ENCODE results near the gene ABCD4. TPM values are rescaled to one million over a fixed set of nuclear protein-coding genes. Genes with fewer than 3 reads are reported as not detected.

Gene ABCD4
- total RNA-seq, 1 experiment from 2014 or later: 46.7 TPM

DNA sequence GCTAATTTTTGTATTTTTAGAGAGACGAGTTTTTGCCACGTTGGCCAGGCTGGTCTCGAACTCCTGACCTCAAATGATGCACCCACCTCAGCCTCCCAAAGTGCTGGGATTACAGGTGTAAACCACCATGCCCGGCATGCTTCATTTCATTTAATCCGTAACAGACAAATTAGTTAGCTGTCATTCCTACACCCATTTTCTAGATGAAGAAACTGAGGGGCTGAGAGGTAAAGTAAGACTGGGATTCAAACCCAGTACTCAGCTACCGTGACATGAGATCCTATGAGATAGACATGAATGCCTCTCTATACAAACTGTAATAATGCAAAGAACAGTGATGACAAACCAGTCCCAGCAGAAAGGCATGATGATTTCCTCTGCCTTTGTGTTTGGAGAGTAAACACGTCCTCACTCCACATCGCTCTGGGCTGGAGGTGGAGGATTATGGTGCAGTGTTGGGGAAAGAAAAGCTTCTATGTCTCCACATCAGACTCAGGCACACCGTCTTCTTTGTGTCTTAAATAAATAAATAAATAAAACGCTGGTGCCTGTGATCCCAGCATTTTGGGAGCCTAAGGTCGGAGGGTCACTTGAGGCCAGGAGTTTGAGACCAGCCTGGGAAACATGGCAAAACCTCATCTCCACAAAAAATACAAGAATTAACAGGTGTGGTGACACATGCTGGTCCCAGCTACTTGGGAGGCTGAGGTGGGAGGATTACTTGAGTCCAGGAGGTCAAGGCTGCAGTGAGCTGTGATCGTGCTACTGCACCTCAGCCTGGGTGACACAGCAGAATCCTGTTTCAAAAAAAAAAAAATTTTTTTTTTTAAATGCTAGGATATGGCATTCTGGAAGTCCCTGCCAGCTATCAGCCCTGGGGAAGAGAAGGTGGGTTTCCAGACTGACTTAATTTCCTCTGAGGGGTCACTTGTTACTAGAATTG is 53.0 kb downstream of the ABCD4 start:
- H3K36me3 ChIP-seq (ENCODE audit: insufficient read depth, low read length, poor library complexity, severe bottlenecking): no peaks in the 10 kb centered on the region
- no peaks in the 10 kb centered on the region for H3K4me1 ChIP-seq (ENCODE audit: insufficient read depth, low read length, poor library complexity, severe bottlenecking)
- CTCF ChIA-PET: no interaction called here
- H3K27me3 ChIP-seq (replicated peaks; ENCODE audit: insufficient read depth, low read depth, low read length, poor library complexity): no peaks in the 10 kb centered on the region
- no peak overlapping the region for H3K27ac ChIP-seq (ENCODE audit: low read depth, low read length, poor library complexity, severe bottlenecking)
- DNase-seq (ENCODE audit: low spot score): no peak
- H3K4me3 ChIP-seq (ENCODE audit: low read depth, low read length, poor library complexity, severe bottlenecking): no peak overlapping the region
- no peaks in the 10 kb centered on the region for H3K9me3 ChIP-seq (ENCODE audit: low read depth, low read length, poor library complexity, severe bottlenecking)
- intact Hi-C loops (cut with micrococcal nuclease; ENCODE audit: unreplicated experiment): loop anchor here (5.0 kb wide), 1 partner anchor 32 kb away; no protein-coding TSS in a partner anchor
- POLR2A ChIA-PET (ENCODE audit: low non-redundant PET): no interaction called here
- BruUV-seq (replicated peaks): no TSS peak
- TF ChIP-seq EZH2 (IDR thresholded peaks at IDR 0.05; ENCODE audit: borderline replicate concordance, low read depth, low read length, poor library complexity, severe bottlenecking): no peak
- TF ChIP-seq, protein P1, sequence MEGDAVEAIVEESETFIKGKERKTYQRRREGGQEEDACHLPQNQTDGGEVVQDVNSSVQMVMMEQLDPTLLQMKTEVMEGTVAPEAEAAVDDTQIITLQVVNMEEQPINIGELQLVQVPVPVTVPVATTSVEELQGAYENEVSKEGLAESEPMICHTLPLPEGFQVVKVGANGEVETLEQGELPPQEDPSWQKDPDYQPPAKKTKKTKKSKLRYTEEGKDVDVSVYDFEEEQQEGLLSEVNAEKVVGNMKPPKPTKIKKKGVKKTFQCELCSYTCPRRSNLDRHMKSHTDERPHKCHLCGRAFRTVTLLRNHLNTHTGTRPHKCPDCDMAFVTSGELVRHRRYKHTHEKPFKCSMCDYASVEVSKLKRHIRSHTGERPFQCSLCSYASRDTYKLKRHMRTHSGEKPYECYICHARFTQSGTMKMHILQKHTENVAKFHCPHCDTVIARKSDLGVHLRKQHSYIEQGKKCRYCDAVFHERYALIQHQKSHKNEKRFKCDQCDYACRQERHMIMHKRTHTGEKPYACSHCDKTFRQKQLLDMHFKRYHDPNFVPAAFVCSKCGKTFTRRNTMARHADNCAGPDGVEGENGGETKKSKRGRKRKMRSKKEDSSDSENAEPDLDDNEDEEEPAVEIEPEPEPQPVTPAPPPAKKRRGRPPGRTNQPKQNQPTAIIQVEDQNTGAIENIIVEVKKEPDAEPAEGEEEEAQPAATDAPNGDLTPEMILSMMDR (conservative IDR thresholded peaks at IDR 0.05; ENCODE audit: low read depth, low read length): no peak

DNA sequence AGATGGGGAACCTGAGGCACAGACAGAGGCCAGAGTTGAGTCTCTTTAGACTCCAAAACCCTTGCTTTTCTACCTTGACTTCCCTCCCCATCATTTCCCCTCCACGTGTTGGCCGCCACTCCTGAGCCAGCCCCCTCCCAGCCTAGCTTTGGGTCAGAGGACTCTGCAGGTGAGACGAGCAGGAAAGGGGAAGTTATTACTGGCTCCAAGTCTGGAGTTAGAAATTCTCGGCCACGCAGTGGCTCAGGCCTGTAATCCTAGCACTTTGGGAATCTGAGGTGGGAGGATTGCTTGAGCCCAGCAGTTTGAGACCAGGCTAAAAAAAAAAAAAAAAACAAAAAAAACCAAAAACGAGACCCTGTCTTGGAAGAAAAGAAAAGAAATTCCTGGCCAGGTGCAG is 54.7 kb downstream of the ABCD4 start:
- no peaks in the 10 kb centered on the region for H3K4me1 ChIP-seq (ENCODE audit: insufficient read depth, low read length, poor library complexity, severe bottlenecking)
- no peak for TF ChIP-seq EZH2 (IDR thresholded peaks at IDR 0.05; ENCODE audit: borderline replicate concordance, low read depth, low read length, poor library complexity, severe bottlenecking)
- TF ChIP-seq, protein P1 (conservative IDR thresholded peaks at IDR 0.05; ENCODE audit: low read depth, low read length): no peak
- POLR2A ChIA-PET (ENCODE audit: low non-redundant PET): no interaction called here
- DNase-seq (ENCODE audit: low spot score): no peak
- H3K9me3 ChIP-seq (ENCODE audit: low read depth, low read length, poor library complexity, severe bottlenecking): no peaks in the 10 kb centered on the region
- H3K27me3 ChIP-seq (replicated peaks; ENCODE audit: insufficient read depth, low read depth, low read length, poor library complexity): peaks cover 15% of the 10 kb centered on the region
- no peak overlapping the region for H3K27ac ChIP-seq (ENCODE audit: low read depth, low read length, poor library complexity, severe bottlenecking)
- BruUV-seq (replicated peaks): no TSS peak
- no peaks in the 10 kb centered on the region for H3K36me3 ChIP-seq (ENCODE audit: insufficient read depth, low read length, poor library complexity, severe bottlenecking)
- no peak overlapping the region for H3K4me3 ChIP-seq (ENCODE audit: low read depth, low read length, poor library complexity, severe bottlenecking)
- intact Hi-C loops (cut with micrococcal nuclease; ENCODE audit: unreplicated experiment): no loop called here
- CTCF ChIA-PET: no interaction called here

DNA sequence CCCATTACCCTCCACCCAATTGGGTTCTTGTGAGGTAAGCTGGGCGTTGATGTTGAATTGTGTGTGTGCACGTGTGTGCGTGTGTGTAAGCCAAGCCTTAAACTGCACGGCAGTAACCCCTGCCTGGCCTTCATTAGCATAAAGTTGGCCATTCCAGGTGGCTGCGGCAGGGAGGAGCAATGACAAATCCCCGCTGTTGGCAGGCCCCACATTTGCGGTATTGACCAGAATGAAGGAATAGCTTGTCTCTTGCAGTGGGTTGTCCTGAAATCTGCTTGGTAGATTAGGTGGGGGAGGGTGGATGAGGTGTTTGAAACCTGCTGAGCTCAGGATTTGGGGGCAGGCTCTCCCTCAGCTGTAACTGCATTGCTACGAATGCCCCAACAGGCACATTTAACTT is 56.2 kb downstream of the ABCD4 start:
- no TSS peak for BruUV-seq (replicated peaks)
- DNase-seq (ENCODE audit: low spot score): no peak
- TF ChIP-seq EZH2 (IDR thresholded peaks at IDR 0.05; ENCODE audit: borderline replicate concordance, low read depth, low read length, poor library complexity, severe bottlenecking): no peak
- TF ChIP-seq, protein P1 (conservative IDR thresholded peaks at IDR 0.05; ENCODE audit: low read depth, low read length): no peak
- no peak overlapping the region for H3K4me3 ChIP-seq (ENCODE audit: low read depth, low read length, poor library complexity, severe bottlenecking)
- ChIA-PET CTCF (interaction anchor here (0.6 to 1.1 kb wide), 2 partner anchors 22 to 259 kb away, joined by 3 to 13 read pairs; no protein-coding TSS in a partner anchor), POLR2A (ENCODE audit: low non-redundant PET) (no interaction called here)
- intact Hi-C loops (cut with micrococcal nuclease; ENCODE audit: unreplicated experiment): no loop called here
- peaks cover 30% of the 10 kb centered on the region for H3K27me3 ChIP-seq (replicated peaks; ENCODE audit: insufficient read depth, low read depth, low read length, poor library complexity)
- no peaks in the 10 kb centered on the region for H3K9me3 ChIP-seq (ENCODE audit: low read depth, low read length, poor library complexity, severe bottlenecking)
- H3K27ac ChIP-seq (ENCODE audit: low read depth, low read length, poor library complexity, severe bottlenecking): no peak overlapping the region
- no peaks in the 10 kb centered on the region for H3K4me1 ChIP-seq (ENCODE audit: insufficient read depth, low read length, poor library complexity, severe bottlenecking)
- H3K36me3 ChIP-seq (ENCODE audit: insufficient read depth, low read length, poor library complexity, severe bottlenecking): no peaks in the 10 kb centered on the region

Measured in A673 (cell line).